ENCODE measurements around the gene SLC22A14. TPM values are rescaled to one million over a fixed set of nuclear protein-coding genes. Genes with fewer than 3 reads are reported as not detected.

The SLC22A14 gene
- total RNA-seq, 1 experiment from 2014 or later, result 0.22 TPM

- Histone ChIP-seq H3K27me3 (ENCODE audit: insufficient read depth, low read length) (no peaks in the 10 kb centered on the region), H2AFZ (ENCODE audit: low read depth, low read length, poor library complexity, severe bottlenecking) (no peak overlapping the region), H3K9me3 (ENCODE audit: control insufficient read depth in 1 of 2, insufficient read depth in 1 of 2, low read depth in 1 of 2, low read length in 2 of 2) (no peaks in the 10 kb centered on the region), H3K4me3 (replicated peaks in 1 of 2; ENCODE audit: low read depth in 1 of 2, low read length in 2 of 2) (no peak overlapping the region), H3K27ac (ENCODE audit: low read depth, low read length) (no peak overlapping the region), H3K9ac (ENCODE audit: low read length) (no peak overlapping the region), H3K4me2 (ENCODE audit: low read length) (no peak overlapping the region), H3K4me1 (ENCODE audit: control insufficient read depth in 1 of 2, insufficient read depth in 2 of 2, low read length in 2 of 2) (peaks cover 0 to 2% of the 10 kb centered on the region in 2 experiments; a peak in 1 of 4 replicates), H4K20me1 (ENCODE audit: insufficient read depth) (no peaks in the 10 kb centered on the region), H3K9me2 (ENCODE audit: insufficient read depth) (no peaks in the 10 kb centered on the region), H3K36me3 (ENCODE audit: control insufficient read depth in 1 of 2, insufficient read depth in 2 of 2, low read length in 2 of 2) (no peaks in the 10 kb centered on the region), H3K79me2 (ENCODE audit: insufficient read depth, low read length) (no peaks in the 10 kb centered on the region)
- ATAC-seq (no peak), DNase-seq (ENCODE audit: low read depth, low spot score) (no peak)
- no peak for TF ChIP-seq ELF1 (IDR thresholded peaks at IDR 0.05; ENCODE audit: borderline replicate concordance, low read depth)
- no peak for TF ChIP-seq CBX3 (IDR thresholded peaks at IDR 0.05; ENCODE audit: low read depth)
- TF ChIP-seq ATF3 (IDR thresholded peaks at IDR 0.05), result no peak
- no peak for TF ChIP-seq JUND (IDR thresholded peaks at IDR 0.05)
- no peak for TF ChIP-seq POLR2AphosphoS5 (IDR thresholded peaks at IDR 0.05; ENCODE audit: low read depth, low read length)
- no peak for TF ChIP-seq SRF (IDR thresholded peaks at IDR 0.05; ENCODE audit: low read depth)
- no peak for TF ChIP-seq SIN3A (IDR thresholded peaks at IDR 0.05; ENCODE audit: low read depth)
- no peak for TF ChIP-seq FOSL1 (IDR thresholded peaks at IDR 0.05; ENCODE audit: low read depth)
- no peak for TF ChIP-seq SP1 (IDR thresholded peaks at IDR 0.05; ENCODE audit: low read depth)
- no peak for TF ChIP-seq YY1 (IDR thresholded peaks at IDR 0.05; ENCODE audit: extremely low read depth, insufficient replicate concordance, low read depth, low read length)
- no peak for TF ChIP-seq EZH2phosphoT487 (IDR thresholded peaks at IDR 0.05; ENCODE audit: borderline replicate concordance)
- TF ChIP-seq RAD21 (IDR thresholded peaks at IDR 0.05; ENCODE audit: low read depth), result no peak
- TF ChIP-seq CTCF (IDR thresholded peaks at IDR 0.05 in 2 of 3, conservative IDR thresholded peaks at IDR 0.05 in 1 of 3; ENCODE audit: borderline replicate concordance in 1 of 3, insufficient read depth in 1 of 3, low read depth in 2 of 3, low read length in 2 of 3), result no peak
- no peak for TF ChIP-seq POLR2A (IDR thresholded peaks at IDR 0.05; ENCODE audit: borderline replicate concordance, extremely low read depth, insufficient read depth, insufficient read length)
- TF ChIP-seq TCF7L2 (IDR thresholded peaks at IDR 0.05; ENCODE audit: borderline replicate concordance, extremely low read depth, insufficient read depth, insufficient read length), result no peak
- no peak for TF ChIP-seq MAX (IDR thresholded peaks at IDR 0.05)
- no peak for TF ChIP-seq REST (IDR thresholded peaks at IDR 0.05; ENCODE audit: low read depth)
- TF ChIP-seq EGR1 (IDR thresholded peaks at IDR 0.05; ENCODE audit: low read depth), result no peak
- no peak for TF ChIP-seq ZFX (IDR thresholded peaks at IDR 0.05)
- RAD21 ChIA-PET (ENCODE audit: low non-redundant PET in 1 of 2, low total read pairs in 2 of 2, uncharacterized antibody in 2 of 2, unreplicated experiment in 2 of 2), result no interaction called here
- no TSS peak for BruUV-seq (replicated peaks)
- POLR2A ChIA-PET, result no interaction called here
- CTCF ChIA-PET, result no interaction called here
- intact Hi-C loops (cut with micrococcal nuclease), result no loop called here
These were observed 15.3 kb upstream of the SLC22A14 start for GRCh38 chr3:38266810-38267209.
